CD4-positive, alpha-beta T cell treated with Interleukin-4 for 4 hours (primary cell): ENCODE measurements around the gene WWOX.
"Not testable (repeated sequence)": the region's sequence is repeated elsewhere in the genome, so short reads cannot be mapped to it uniquely, and the experiment has no call there.

Source experiments
- DNase-seq: peaks from one replicate; pipeline ENCODE4 v3.0.0-alpha.2; 2020

The WWOX gene

GRCh38 chr16:78099271-78100111 is at the start of gene WWOX:
Gene WWOX (plus strand): TSS chr16:78099654.
- DNase-seq: peak; percentile 98

GRCh38 chr16:78050734-78051400 is 48.6 kb upstream of the WWOX start:
- DNase-seq: no peak

GRCh38 chr16:78057803-78058564 is 41.5 kb upstream of the WWOX start:
- no peak for DNase-seq

- DNase-seq: not testable (repeated sequence)
These were observed 39.6 kb upstream of the WWOX start for GRCh38 chr16:78059806-78060205.

GRCh38 chr16:78060295-78060694 is 39.2 kb upstream of the WWOX start:
- no peak for DNase-seq

- DNase-seq: no peak
These were observed 38.6 kb upstream of the WWOX start for GRCh38 chr16:78060809-78061208.

- no peak for DNase-seq
These were observed 34.1 kb upstream of the WWOX start for GRCh38 chr16:78065319-78065718.

GRCh38 chr16:78069913-78070312 is 29.5 kb upstream of the WWOX start:
- no peak for DNase-seq

- no peak for DNase-seq
These were observed 27.2 kb upstream of the WWOX start for GRCh38 chr16:78072275-78072674.

- no peak for DNase-seq
These were observed 23.7 kb upstream of the WWOX start for GRCh38 chr16:78075800-78076199.

- DNase-seq: no peak
These were observed 18.1 kb upstream of the WWOX start for GRCh38 chr16:78081341-78081740.

GRCh38 chr16:78091419-78091818 is 8.0 kb upstream of the WWOX start:
- DNase-seq: no peak

GRCh38 chr16:78092758-78093157 is 6.7 kb upstream of the WWOX start:
- no peak for DNase-seq

GRCh38 chr16:78094166-78094565 is 5.3 kb upstream of the WWOX start:
- DNase-seq: no peak

- no peak for DNase-seq
These were observed 4.5 kb upstream of the WWOX start for GRCh38 chr16:78094998-78095397.

GRCh38 chr16:78096386-78096785 is 3.1 kb upstream of the WWOX start:
- DNase-seq: no peak

GRCh38 chr16:78097548-78097947 is 1.9 kb upstream of the WWOX start:
- DNase-seq: no peak

GRCh38 chr16:78098087-78098486 is 1.4 kb upstream of the WWOX start:
- DNase-seq: no peak

GRCh38 chr16:78098595-78099270 is 721 bp upstream of the WWOX start:
- DNase-seq: no peak

GRCh38 chr16:78100112-78100467 is 636 bp downstream of the WWOX start:
- DNase-seq: no peak

- no peak for DNase-seq
These were observed 2.7 kb downstream of the WWOX start for GRCh38 chr16:78102122-78102660.

GRCh38 chr16:78102865-78103264 is 3.4 kb downstream of the WWOX start:
- DNase-seq: no peak

- DNase-seq: no peak
These were observed 6.1 kb downstream of the WWOX start for GRCh38 chr16:78105517-78105916.
